Heart left ventricle (tissue), 13 donors: ENCODE data around the gene ACSS3.

Experiments
- POLR2A ChIP-seq, 2 donors: fragments of 450-650 bp; IDR thresholded peaks; one replicate each; pipeline ENCODE4 v1.6.1; 2017; ENCODE audit warnings: antibody characterized with exemption in 2 of 2, mild to moderate bottlenecking in 2 of 2, moderate library complexity in 2 of 2
- TF ChIP-seq, protein P1 (sequence below), 12 donors: fragments of 200-600 bp; sonication (generic) in 4 of 12; IDR thresholded peaks; one replicate each; pipeline versions ENCODE4 v1.5.0 to v1.8.0; 2018 to 2022; ENCODE audit warnings: antibody characterized with exemption in 12 of 12, mild to moderate bottlenecking in 5 of 12
- donor health status: ischemic (EF 13 %, LVEDD 7.1; RV severe dilation, severe dysfunction).
- donor health status: DM: no; HTN: yes; CAD: no.
- donor health status: DM: no; HTN: no; CAD: no.
- donor health status: ischemic (EF 25% LVEDD 6.9; RV normal size, moderate dysfunction).
- donor health status: ischemic (EF 25% LVEDD 5.7; RV mildly dilated, moderate dysfunction).
- donor health status: ischemic (EF 35%, LVEDD 5.7; RV mildly dilated, moderate dysfunction).
- donor health status: nonischemic (EF 11% LVEDD 7.7; RV severe dilation, severe dysfunction).
- donor health status: DM: yes; HTN: yes; CAD: no.
- donor health status: PGD.
- donor health status: ischemic (EF 29% LVEDD 5.4; RV normal size, mild dysfunction).
- donor health status: nonischemic (EF 23%, LVEDD 6.1; RV moderate dilation, normal function).

DNA sequence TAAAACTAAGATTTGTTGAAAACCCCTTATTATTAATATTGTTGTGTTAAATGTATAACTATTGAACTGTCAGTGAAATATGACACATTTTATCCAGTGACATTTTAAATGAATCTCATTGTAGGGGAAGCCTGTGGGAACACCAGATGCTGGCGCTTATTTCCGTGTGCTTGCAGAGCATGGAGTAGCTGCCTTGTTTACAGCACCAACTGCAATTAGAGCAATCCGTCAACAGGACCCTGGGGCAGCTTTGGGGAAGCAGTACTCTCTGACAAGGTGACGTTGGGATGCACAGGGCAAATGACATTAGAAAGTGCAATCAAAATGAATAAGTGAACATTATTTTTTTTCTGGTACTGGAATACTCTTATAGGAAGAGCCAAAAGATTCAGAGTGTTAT is 96.8 kb downstream of the ACSS3 start:
- TF ChIP-seq, protein P1, sequence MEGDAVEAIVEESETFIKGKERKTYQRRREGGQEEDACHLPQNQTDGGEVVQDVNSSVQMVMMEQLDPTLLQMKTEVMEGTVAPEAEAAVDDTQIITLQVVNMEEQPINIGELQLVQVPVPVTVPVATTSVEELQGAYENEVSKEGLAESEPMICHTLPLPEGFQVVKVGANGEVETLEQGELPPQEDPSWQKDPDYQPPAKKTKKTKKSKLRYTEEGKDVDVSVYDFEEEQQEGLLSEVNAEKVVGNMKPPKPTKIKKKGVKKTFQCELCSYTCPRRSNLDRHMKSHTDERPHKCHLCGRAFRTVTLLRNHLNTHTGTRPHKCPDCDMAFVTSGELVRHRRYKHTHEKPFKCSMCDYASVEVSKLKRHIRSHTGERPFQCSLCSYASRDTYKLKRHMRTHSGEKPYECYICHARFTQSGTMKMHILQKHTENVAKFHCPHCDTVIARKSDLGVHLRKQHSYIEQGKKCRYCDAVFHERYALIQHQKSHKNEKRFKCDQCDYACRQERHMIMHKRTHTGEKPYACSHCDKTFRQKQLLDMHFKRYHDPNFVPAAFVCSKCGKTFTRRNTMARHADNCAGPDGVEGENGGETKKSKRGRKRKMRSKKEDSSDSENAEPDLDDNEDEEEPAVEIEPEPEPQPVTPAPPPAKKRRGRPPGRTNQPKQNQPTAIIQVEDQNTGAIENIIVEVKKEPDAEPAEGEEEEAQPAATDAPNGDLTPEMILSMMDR (IDR thresholded peaks at IDR 0.05): no peak
- no peak for TF ChIP-seq POLR2A (IDR thresholded peaks at IDR 0.05)
